Smooth muscle cell of the brain vasculature (primary cell): ENCODE measurements around the gene SPATA25.
"Not testable (repeated sequence)": the region's sequence is repeated elsewhere in the genome, so short reads cannot be mapped to it uniquely, and the experiment has no call there.

Experiments used
- DNase-seq: peaks from one replicate; pipeline ENCODE4 v3.0.0-alpha.2; 2012; ENCODE audit warnings: low read depth, low spot score

Gene SPATA25

GRCh38 chr20:45917790-45918141 is 30.3 kb upstream of the SPATA25 start:
- no peak for DNase-seq

GRCh38 chr20:45913116-45913515 is 25.7 kb upstream of the SPATA25 start:
- no peak for DNase-seq

GRCh38 chr20:45912344-45912682 is 24.9 kb upstream of the SPATA25 start:
- no peak for DNase-seq

GRCh38 chr20:45911486-45912343 is 24.3 kb upstream of the SPATA25 start, which contains the start of gene PLTP:
PLTP (minus strand) TSS chr20:45912155; CDS start chr20:45911452, 703 bp downstream.
- DNase-seq = no peak

- DNase-seq = peak; percentile 98
Observed at GRCh38 chr20:45910670-45911485, 23.5 kb upstream of the SPATA25 start.

GRCh38 chr20:45909817-45910669 is 22.6 kb upstream of the SPATA25 start:
- DNase-seq = no peak

GRCh38 chr20:45909336-45909808 is 21.9 kb upstream of the SPATA25 start:
- DNase-seq = no peak

- DNase-seq = no peak
Observed at GRCh38 chr20:45908084-45908483, 20.7 kb upstream of the SPATA25 start.

- no peak for DNase-seq
Observed at GRCh38 chr20:45907219-45907948, 20.0 kb upstream of the SPATA25 start.

GRCh38 chr20:45905505-45906079 is 18.2 kb upstream of the SPATA25 start:
- no peak for DNase-seq

GRCh38 chr20:45904583-45905504 is 17.4 kb upstream of the SPATA25 start:
- DNase-seq = no peak

- DNase-seq = no peak
Observed at GRCh38 chr20:45902199-45902701, 14.8 kb upstream of the SPATA25 start.

GRCh38 chr20:45901332-45901731 is 13.9 kb upstream of the SPATA25 start:
- DNase-seq = not testable (repeated sequence)

- no peak for DNase-seq
Observed at GRCh38 chr20:45899046-45899835, 11.8 kb upstream of the SPATA25 start.

- DNase-seq = no peak
Observed at GRCh38 chr20:45898285-45898684, 10.9 kb upstream of the SPATA25 start.

- DNase-seq = no peak
Observed at GRCh38 chr20:45897692-45898091, 10.3 kb upstream of the SPATA25 start.

- DNase-seq = no peak
Observed at GRCh38 chr20:45897289-45897688, 9.9 kb upstream of the SPATA25 start.

- no peak for DNase-seq
Observed at GRCh38 chr20:45896641-45897161, 9.3 kb upstream of the SPATA25 start.
